ENCODE measurements around the gene MCFD2.

GRCh38 chr2:46875226-46875899, 40.2 kb downstream of the MCFD2 start:
- TF ChIP-seq CTCF (IDR thresholded peaks at IDR 0.05; ENCODE audit: low read depth, low read length) (no peak), EZH2phosphoT487 (IDR thresholded peaks at IDR 0.05; ENCODE audit: low read depth) (no peak)

Data from OCI-LY3 (cell line).